Mammary epithelial cell (primary cell): ENCODE results near the gene THRB.

Experiments used
- EZH2 ChIP-seq: IDR thresholded peaks from 2 replicates; pipeline ENCODE4 v1.6.1; 2012; ENCODE audit warnings: low read length, inconsistent platforms, borderline replicate concordance
- TF ChIP-seq, protein P1 (sequence below), 2 donors: IDR thresholded peaks in 1 of 2; conservative IDR thresholded peaks in 1 of 2; 2 replicates each; pipeline ENCODE4 v1.5.1; 2011 to 2012; ENCODE audit warnings: inconsistent platforms in 2 of 2, low read length in 2 of 2, mild to moderate bottlenecking in 2 of 2, control low read depth in 1 of 2, low read depth in 1 of 2; ENCODE audit not compliant: insufficient read depth in 1 of 2; ENCODE audit errors: extremely low read depth in 1 of 2

DNA sequence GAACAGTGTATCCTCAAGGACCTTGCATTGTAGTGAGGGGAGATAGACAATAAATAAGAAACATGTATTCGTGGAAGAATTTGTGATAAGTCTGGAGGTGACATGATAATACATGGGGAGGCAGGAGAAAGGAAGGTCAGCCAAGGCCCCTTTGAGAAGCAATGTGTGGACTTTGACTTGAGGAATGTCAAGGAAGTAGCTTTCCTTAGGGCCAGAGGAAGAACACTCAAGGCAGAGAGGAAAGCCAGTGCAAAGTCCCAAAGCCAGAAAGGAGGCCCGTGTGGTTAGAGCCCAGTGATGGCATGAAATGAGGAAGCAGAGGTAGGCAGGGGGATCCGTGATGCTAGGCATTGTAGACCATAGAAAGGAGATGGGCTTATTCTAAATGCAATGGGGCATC lies 357.3 kb downstream of the THRB start:
- TF ChIP-seq, protein P1, sequence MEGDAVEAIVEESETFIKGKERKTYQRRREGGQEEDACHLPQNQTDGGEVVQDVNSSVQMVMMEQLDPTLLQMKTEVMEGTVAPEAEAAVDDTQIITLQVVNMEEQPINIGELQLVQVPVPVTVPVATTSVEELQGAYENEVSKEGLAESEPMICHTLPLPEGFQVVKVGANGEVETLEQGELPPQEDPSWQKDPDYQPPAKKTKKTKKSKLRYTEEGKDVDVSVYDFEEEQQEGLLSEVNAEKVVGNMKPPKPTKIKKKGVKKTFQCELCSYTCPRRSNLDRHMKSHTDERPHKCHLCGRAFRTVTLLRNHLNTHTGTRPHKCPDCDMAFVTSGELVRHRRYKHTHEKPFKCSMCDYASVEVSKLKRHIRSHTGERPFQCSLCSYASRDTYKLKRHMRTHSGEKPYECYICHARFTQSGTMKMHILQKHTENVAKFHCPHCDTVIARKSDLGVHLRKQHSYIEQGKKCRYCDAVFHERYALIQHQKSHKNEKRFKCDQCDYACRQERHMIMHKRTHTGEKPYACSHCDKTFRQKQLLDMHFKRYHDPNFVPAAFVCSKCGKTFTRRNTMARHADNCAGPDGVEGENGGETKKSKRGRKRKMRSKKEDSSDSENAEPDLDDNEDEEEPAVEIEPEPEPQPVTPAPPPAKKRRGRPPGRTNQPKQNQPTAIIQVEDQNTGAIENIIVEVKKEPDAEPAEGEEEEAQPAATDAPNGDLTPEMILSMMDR (conservative IDR thresholded peaks at IDR 0.05 in 1 of 2, IDR thresholded peaks at IDR 0.05 in 1 of 2; ENCODE audit: extremely low read depth in 1 of 2, insufficient read depth in 1 of 2, low read depth in 1 of 2, low read length in 2 of 2), result no peak
- TF ChIP-seq EZH2, result no peak
